ENCODE data around the gene HSPA2. TPM values are rescaled to one million over a fixed set of nuclear protein-coding genes. Genes with fewer than 3 reads are reported as not detected.

HSPA2 gene
- total RNA-seq, 1 donor from 2014 or later = 34.0 TPM

- H3K27ac ChIP-seq (replicated peaks) = no peak overlapping the region
- no peak overlapping the region for H3K4me3 ChIP-seq
- peaks cover 6% of the 10 kb centered on the region for H3K9me3 ChIP-seq (replicated peaks)
- no peaks in the 10 kb centered on the region for H3K36me3 ChIP-seq
- peaks cover 18% of the 10 kb centered on the region for H3K4me1 ChIP-seq
- no peak for TF ChIP-seq CTCF (IDR thresholded peaks at IDR 0.05; ENCODE audit: borderline replicate concordance)
- peaks cover 8% of the 10 kb centered on the region for H3K27me3 ChIP-seq (ENCODE audit: low read depth)
- no peak for DNase-seq
- intact Hi-C loops (cut with micrococcal nuclease) = no loop called here
Measured at GRCh38 chr14:64536488-64537245, 3.9 kb upstream of the HSPA2 start.

GRCh38 chr14:64541261-64541971 is 875 bp downstream of the HSPA2 start:
- H3K27ac ChIP-seq (replicated peaks) = no peak overlapping the region
- peaks cover 6% of the 10 kb centered on the region for H3K9me3 ChIP-seq (replicated peaks)
- TF ChIP-seq CTCF (IDR thresholded peaks at IDR 0.05; ENCODE audit: borderline replicate concordance) = no peak
- H3K4me3 ChIP-seq = peak overlapping the region; percentile 80
- peak; percentile 23 for DNase-seq
- peaks cover 24% of the 10 kb centered on the region for H3K4me1 ChIP-seq
- H3K36me3 ChIP-seq = no peaks in the 10 kb centered on the region
- H3K27me3 ChIP-seq (ENCODE audit: low read depth) = peaks cover 9% of the 10 kb centered on the region
- intact Hi-C loops (cut with micrococcal nuclease) = no loop called here

GRCh38 chr14:64541972-64542835 is 1.7 kb downstream of the HSPA2 start:
- peak; percentile 20 for DNase-seq
- no peak overlapping the region for H3K27ac ChIP-seq (replicated peaks)
- H3K4me1 ChIP-seq = peaks cover 24% of the 10 kb centered on the region
- TF ChIP-seq CTCF (IDR thresholded peaks at IDR 0.05; ENCODE audit: borderline replicate concordance) = no peak
- H3K4me3 ChIP-seq = peak overlapping the region; percentile 80
- H3K9me3 ChIP-seq (replicated peaks) = peaks cover 6% of the 10 kb centered on the region
- intact Hi-C loops (cut with micrococcal nuclease) = no loop called here
- peaks cover 9% of the 10 kb centered on the region for H3K27me3 ChIP-seq (ENCODE audit: low read depth)
- no peaks in the 10 kb centered on the region for H3K36me3 ChIP-seq

GRCh38 chr14:64542836-64543201 is 2.3 kb downstream of the HSPA2 start:
- DNase-seq = no peak
- peaks cover 9% of the 10 kb centered on the region for H3K27me3 ChIP-seq (ENCODE audit: low read depth)
- H3K4me1 ChIP-seq = peaks cover 24% of the 10 kb centered on the region
- intact Hi-C loops (cut with micrococcal nuclease) = no loop called here
- no peaks in the 10 kb centered on the region for H3K36me3 ChIP-seq
- no peak for TF ChIP-seq CTCF (IDR thresholded peaks at IDR 0.05; ENCODE audit: borderline replicate concordance)
- H3K27ac ChIP-seq (replicated peaks) = no peak overlapping the region
- peak overlapping the region; percentile 80 for H3K4me3 ChIP-seq
- peaks cover 6% of the 10 kb centered on the region for H3K9me3 ChIP-seq (replicated peaks)

GRCh38 chr14:64544607-64545312 is 4.2 kb downstream of the HSPA2 start:
- Histone ChIP-seq H3K4me3 (no peak overlapping the region), H3K9me3 (replicated peaks) (peaks cover 6% of the 10 kb centered on the region), H3K27me3 (ENCODE audit: low read depth) (peaks cover 14% of the 10 kb centered on the region), H3K36me3 (no peaks in the 10 kb centered on the region), H3K4me1 (peaks cover 25% of the 10 kb centered on the region), H3K27ac (replicated peaks) (no peak overlapping the region)
- DNase-seq = no peak
- intact Hi-C loops (cut with micrococcal nuclease) = no loop called here
- TF ChIP-seq CTCF (IDR thresholded peaks at IDR 0.05; ENCODE audit: borderline replicate concordance) = no peak

Data from left ventricle myocardium inferior (tissue), 1 donor.